GM18498 (cell line): ENCODE measurements around the gene DOLPP1.

Experiments used
- ATAC-seq: cut with Tn5 transposase; IDR thresholded peaks from one replicate; pipeline ENCODE4 v1.9.1; 2021; ENCODE audit warnings: mild to moderate bottlenecking, moderate library complexity; ENCODE audit not compliant: unreplicated experiment

Gene DOLPP1

DNA sequence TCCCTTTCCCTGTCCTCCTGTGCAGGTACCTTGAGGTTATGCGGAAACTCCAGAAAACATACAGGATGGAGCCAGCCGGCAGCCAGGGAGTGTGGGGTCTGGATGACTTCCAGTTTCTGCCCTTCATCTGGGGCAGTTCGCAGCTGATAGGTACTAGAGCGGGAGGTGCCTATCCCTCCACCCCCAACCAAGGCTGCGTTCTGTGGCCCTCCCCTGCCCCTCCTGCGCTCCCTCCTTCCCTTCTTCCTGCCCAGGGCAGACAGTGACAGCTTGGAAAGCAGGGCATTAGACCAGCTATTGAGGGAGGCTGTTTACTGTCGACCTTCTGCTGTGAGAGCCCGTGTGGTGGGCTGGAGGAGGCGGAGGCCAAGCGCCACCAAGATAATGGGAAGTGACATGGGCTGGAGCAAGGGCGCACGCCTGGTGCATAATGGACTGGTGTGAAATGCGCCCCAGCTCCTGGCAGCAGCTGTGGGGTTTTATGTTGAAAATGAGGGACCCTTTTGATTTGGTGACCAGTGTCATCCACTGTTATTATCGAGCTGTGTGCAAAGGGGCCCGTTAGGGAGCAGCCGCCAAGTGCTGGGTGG lies 55.6 kb downstream of the DOLPP1 start:
- no peak for ATAC-seq

DNA sequence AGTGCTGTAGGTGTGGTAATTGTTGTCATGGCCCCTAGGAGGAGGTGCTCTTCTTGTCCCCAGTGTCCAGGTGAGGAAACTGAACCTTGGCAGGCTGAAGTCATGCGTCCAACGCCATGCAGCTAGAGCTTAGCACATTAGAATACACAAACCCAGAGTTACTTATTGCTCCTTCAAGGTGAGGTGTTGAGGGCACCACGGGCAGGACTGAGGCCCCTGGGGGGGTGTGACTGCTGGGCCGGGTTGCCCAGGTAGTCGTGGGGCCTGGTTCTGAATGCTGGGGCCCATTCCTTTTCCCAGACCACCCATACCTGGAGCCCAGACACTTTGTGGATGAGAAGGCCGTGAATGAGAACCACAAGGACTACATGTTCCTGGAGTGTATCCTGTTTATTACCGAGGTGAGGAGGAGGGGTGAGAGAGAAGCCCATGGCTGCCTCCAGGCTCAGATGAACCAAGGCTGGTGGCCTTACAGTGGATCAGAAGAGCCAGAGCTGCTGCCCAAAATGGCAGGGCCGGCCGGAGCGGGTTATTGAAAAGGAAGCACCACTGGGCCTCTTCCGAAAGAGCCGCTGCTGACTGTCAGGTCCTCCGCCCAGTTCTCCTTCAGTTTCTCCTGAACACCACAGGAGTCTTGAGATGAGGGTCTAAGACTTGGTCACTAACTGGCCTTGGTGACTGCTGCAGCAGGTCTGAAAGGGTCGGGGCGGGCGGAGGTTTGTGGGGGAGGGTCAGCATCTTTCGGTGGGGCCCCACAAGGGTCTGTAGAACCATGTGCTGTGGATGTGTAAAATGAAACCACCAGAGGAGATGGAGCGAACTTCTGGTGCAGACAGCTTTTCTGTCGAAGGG lies 56.6 kb downstream of the DOLPP1 start:
- ATAC-seq, result no peak

DNA sequence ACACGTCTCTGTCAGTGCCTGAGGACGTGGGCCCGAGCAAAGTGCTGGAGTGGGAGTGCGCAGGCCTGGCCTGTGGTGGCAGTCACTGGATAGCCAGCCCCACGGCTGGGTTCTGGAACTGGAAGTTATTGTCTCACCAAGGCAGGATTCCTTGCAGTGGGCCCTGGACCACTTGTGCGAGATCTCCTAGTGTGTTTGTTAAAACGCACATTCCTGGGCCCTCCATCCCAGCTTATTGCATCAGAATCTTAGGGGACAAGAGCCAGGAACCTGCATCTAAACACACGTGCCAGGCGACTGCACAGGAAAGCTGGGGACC lies 57.2 kb downstream of the DOLPP1 start:
- ATAC-seq, result no peak

DNA sequence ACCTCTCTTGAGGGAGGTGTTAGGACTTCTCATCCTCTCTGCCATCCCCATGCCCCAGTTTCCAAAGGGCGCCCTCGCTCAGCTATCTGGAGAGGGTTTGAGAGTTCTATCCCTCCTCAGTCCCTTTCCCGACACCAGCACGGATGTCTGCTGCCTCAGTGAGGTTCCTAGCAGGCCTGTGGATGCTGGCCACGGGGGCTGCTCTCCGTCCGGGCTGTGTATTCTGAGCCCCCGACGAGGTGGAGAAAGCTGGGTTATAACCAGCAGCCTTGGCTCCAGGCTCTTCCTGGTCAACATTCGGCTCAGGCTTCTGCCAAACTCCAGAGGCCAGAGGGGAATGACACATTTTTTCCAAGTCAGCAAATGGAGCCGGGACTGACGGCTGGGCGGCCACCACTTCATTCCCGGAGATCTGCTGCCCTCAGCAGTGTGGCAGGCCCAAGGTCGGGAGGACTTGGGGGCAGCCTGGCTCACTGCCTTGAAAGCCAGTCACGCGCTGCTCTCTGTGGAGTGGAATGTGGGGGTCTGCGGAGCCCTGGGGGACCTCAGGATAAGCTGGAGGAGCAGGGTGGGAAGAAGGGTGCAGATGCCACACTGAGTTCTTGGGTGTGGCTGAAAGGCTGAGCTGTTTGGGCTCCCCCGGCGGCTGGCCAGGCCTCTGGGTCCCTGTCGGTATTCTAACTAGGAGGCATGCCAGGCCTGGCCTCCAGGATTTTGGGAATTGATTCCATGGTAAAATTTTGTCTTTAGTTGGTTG lies 57.7 kb downstream of the DOLPP1 start:
- no peak for ATAC-seq

DNA sequence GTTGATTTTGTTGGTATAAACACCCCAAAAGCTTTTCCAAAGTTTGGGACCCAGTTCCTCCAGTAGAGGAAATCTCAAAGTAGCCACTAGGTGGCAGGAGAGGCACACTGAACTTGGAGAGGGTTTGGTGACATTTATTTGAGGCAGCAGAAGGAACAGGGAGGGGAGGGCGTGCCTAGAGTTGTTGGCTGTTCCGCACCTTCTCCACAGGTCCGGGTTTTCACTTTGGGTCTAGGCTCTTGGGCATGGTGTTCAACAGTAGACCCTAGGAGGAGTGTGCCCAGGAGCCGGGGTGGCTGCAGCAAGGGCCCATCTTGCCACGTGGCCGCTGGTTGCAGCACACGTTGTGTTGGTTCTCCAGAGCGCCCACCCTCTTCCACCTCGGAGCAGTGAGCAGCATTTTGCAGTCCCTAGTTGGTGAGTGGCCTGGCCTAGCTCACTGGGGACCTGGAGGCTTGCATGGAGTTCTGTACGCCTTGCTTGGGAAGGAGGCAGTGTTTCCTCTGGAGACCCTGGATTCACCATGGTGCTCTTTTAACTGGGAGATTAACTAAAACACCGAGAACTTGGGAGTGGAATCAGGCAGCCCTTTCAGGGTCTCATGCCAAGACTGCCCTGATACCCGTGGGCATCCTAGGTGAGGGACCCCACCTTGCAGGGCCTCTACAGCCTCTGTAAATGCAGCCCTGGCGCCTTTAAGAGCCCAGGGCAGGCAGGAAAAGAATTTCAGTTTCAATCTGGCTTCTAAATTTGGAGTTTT lies 58.5 kb downstream of the DOLPP1 start:
- peak; percentile 32 for ATAC-seq

DNA sequence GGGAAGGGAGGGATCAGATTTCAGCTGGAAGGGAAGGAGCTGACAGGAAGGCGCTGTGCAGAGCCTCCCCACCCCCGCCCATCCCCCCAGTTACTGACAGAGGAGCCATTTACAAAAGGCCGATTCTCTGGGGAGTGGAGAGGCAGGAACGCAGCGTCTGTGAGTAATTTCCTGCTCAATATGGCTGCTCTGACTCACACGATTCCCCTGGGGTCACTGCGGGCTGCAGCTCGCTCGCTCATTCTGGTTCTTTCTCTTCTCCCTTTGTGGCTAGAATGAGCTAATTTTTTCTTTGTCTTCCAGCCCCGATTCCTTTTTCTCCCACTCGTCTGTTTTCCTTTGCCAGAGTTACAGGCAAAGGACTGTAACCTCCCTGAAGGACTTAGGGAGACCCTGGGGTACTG lies 59.1 kb downstream of the DOLPP1 start:
- ATAC-seq, result peak; percentile 59
